OCI-LY1 (cell line): ENCODE results near the gene C1QTNF7.

Experiments used
- H2AFZ ChIP-seq: fragments of 200-600 bp; sonication (generic), shearing (Covaris generic); 2 replicates; pipeline ENCODE4 v1.6.0; 2014; ENCODE audit warnings: antibody characterized with exemption, mild to moderate bottlenecking, low read length
- H3F3A ChIP-seq: fragments of 200-600 bp; sonication (generic), shearing (Covaris generic); 2 replicates; pipeline ENCODE4 v1.6.0; 2014; ENCODE audit warnings: mild to moderate bottlenecking, antibody characterized with exemption, low read length, moderate library complexity; ENCODE audit not compliant: insufficient read depth
- H3K27ac ChIP-seq: fragments of 200-600 bp; sonication (generic); 2 replicates; pipeline ENCODE4 v1.5.1; 2014; ENCODE audit warnings: low read length, mixed run types, mild to moderate bottlenecking, low read depth; ENCODE audit not compliant: poor library complexity, severe bottlenecking
- H3K27me3 ChIP-seq: fragments of 200-600 bp; sonication (generic); 2 replicates; pipeline ENCODE4 v1.6.0; 2014; ENCODE audit warnings: antibody characterized with exemption, mild to moderate bottlenecking, low read length, moderate library complexity; ENCODE audit not compliant: insufficient read depth
- H3K36me3 ChIP-seq: fragments of 200-600 bp; sonication (generic); 2 replicates; pipeline ENCODE4 v1.6.1; 2014; ENCODE audit warnings: mild to moderate bottlenecking, antibody characterized with exemption, low read length, moderate library complexity, mixed read lengths; ENCODE audit not compliant: insufficient read depth
- H3K4me1 ChIP-seq: fragments of 200-600 bp; sonication (generic); 2 replicates; pipeline ENCODE4 v1.5.1; 2014; ENCODE audit warnings: mild to moderate bottlenecking, low read length, moderate library complexity; ENCODE audit not compliant: insufficient read depth, severe bottlenecking
- H3K4me2 ChIP-seq: fragments of 200-600 bp; sonication (generic), shearing (Covaris generic); 2 replicates; pipeline ENCODE4 v1.6.1; 2014; ENCODE audit warnings: low read length
- H3K4me3 ChIP-seq: fragments of 200-600 bp; sonication (generic); 2 replicates; pipeline ENCODE4 v1.5.1; 2014; ENCODE audit warnings: low read length, low read depth, mild to moderate bottlenecking, mixed read lengths; ENCODE audit not compliant: poor library complexity, severe bottlenecking
- H3K79me2 ChIP-seq: fragments of 200-600 bp; shearing (Covaris generic); 2 replicates; pipeline ENCODE4 v1.6.1; 2016; ENCODE audit warnings: mixed run types, low read length, mixed read lengths; ENCODE audit not compliant: insufficient read depth
- H3K9ac ChIP-seq: fragments of 200-600 bp; sonication (generic), shearing (Covaris generic); 2 replicates; pipeline ENCODE4 v1.6.1; 2014; ENCODE audit warnings: mild to moderate bottlenecking, low read length, mixed read lengths
- H3K9me2 ChIP-seq: fragments of 200-600 bp; sonication (generic), shearing (Covaris generic); 2 replicates; pipeline ENCODE4 v1.6.1; 2014; ENCODE audit warnings: low read depth, mild to moderate bottlenecking, low read length, mixed read lengths
- H3K9me3 ChIP-seq: fragments of 200-600 bp; shearing (Covaris generic); 2 replicates; pipeline ENCODE4 v1.6.1; 2014; ENCODE audit warnings: low read length, mixed read lengths
- H4K20me1 ChIP-seq: fragments of 200-600 bp; sonication (generic), shearing (Covaris generic); 2 replicates; pipeline ENCODE4 v1.6.0; 2016; ENCODE audit warnings: mild to moderate bottlenecking, low read length; ENCODE audit not compliant: insufficient read depth
- CTCF ChIP-seq: fragments of 200-600 bp; sonication (generic), shearing (Covaris generic); IDR thresholded peaks from 2 replicates; pipeline ENCODE4 v1.5.1; 2017; ENCODE audit warnings: mild to moderate bottlenecking, antibody characterized with exemption, low read length, moderate library complexity, mixed read lengths
- EZH2 ChIP-seq: fragments of 200-600 bp; sonication (generic), shearing (Covaris generic); IDR thresholded peaks from 2 replicates; pipeline ENCODE4 v1.8.0; 2017; ENCODE audit warnings: borderline replicate concordance, mixed run types, mild to moderate bottlenecking, antibody characterized with exemption, low read length, moderate library complexity, mixed read lengths

Gene C1QTNF7

GRCh38 chr4:15428611-15429010, 778 bp downstream of the C1QTNF7 start:
- Histone ChIP-seq H2AFZ (no peak overlapping the region), H3K9ac (no peak overlapping the region), H3K79me2 (no peaks in the 10 kb centered on the region), H3K4me2 (no peak overlapping the region), H3F3A (no peaks in the 10 kb centered on the region), H3K9me3 (no peaks in the 10 kb centered on the region), H3K4me1 (no peaks in the 10 kb centered on the region), H3K9me2 (no peaks in the 10 kb centered on the region), H3K4me3 (no peak overlapping the region), H3K36me3 (no peaks in the 10 kb centered on the region), H3K27me3 (no peaks in the 10 kb centered on the region), H3K27ac (no peak overlapping the region), H4K20me1 (no peaks in the 10 kb centered on the region)
- TF ChIP-seq EZH2 (no peak), CTCF (no peak)

- TF ChIP-seq CTCF: no peak
- no peak for TF ChIP-seq EZH2
- no peak overlapping the region for H3K27ac ChIP-seq
- no peaks in the 10 kb centered on the region for H3K79me2 ChIP-seq
- H2AFZ ChIP-seq: no peak overlapping the region
- H4K20me1 ChIP-seq: no peaks in the 10 kb centered on the region
- no peak overlapping the region for H3K4me3 ChIP-seq
- no peaks in the 10 kb centered on the region for H3K27me3 ChIP-seq
- H3K9ac ChIP-seq: no peak overlapping the region
- no peaks in the 10 kb centered on the region for H3K4me1 ChIP-seq
- H3K4me2 ChIP-seq: no peak overlapping the region
- no peaks in the 10 kb centered on the region for H3F3A ChIP-seq
- H3K9me2 ChIP-seq: no peaks in the 10 kb centered on the region
- H3K36me3 ChIP-seq: no peaks in the 10 kb centered on the region
- no peaks in the 10 kb centered on the region for H3K9me3 ChIP-seq
Measured at GRCh38 chr4:15434091-15434490, 6.3 kb downstream of the C1QTNF7 start.

- Histone ChIP-seq H3K9me3 (no peaks in the 10 kb centered on the region), H2AFZ (no peak overlapping the region), H3K27me3 (no peaks in the 10 kb centered on the region), H4K20me1 (no peaks in the 10 kb centered on the region), H3K4me3 (no peak overlapping the region), H3K4me1 (no peaks in the 10 kb centered on the region), H3K4me2 (no peak overlapping the region), H3K9ac (no peak overlapping the region), H3K27ac (no peak overlapping the region), H3K36me3 (no peaks in the 10 kb centered on the region), H3F3A (no peaks in the 10 kb centered on the region), H3K9me2 (no peaks in the 10 kb centered on the region), H3K79me2 (no peaks in the 10 kb centered on the region)
- TF ChIP-seq CTCF (no peak), EZH2 (no peak)
Measured at GRCh38 chr4:15434676-15435075, 6.8 kb downstream of the C1QTNF7 start.
